ENCODE data around the gene MFN1.

MFN1 gene

GRCh38 chr3:179355996-179356395 is 8.5 kb downstream of the MFN1 start:
- peaks cover 74% of the 10 kb centered on the region for H3K36me3 ChIP-seq (ENCODE audit: control insufficient read depth, insufficient read depth, low read length)
- H3K9me3 ChIP-seq (ENCODE audit: control insufficient read depth, insufficient read depth, low read depth, low read length) = no peaks in the 10 kb centered on the region

GRCh38 chr3:179363332-179363731 is 15.8 kb downstream of the MFN1 start:
- Histone ChIP-seq H3K36me3 (ENCODE audit: control insufficient read depth, insufficient read depth, low read length) (peaks cover 60% of the 10 kb centered on the region), H3K4me1 (ENCODE audit: control insufficient read depth, insufficient read depth, low read length) (no peaks in the 10 kb centered on the region), H3K4me3 (ENCODE audit: low read depth, low read length) (no peak overlapping the region), H3K27me3 (ENCODE audit: control insufficient read depth, insufficient read depth, low read length) (no peaks in the 10 kb centered on the region), H3K27ac (ENCODE audit: low read depth, low read length) (no peak overlapping the region), H3K9ac (ENCODE audit: low read length) (no peak overlapping the region), H3K9me3 (ENCODE audit: control insufficient read depth, insufficient read depth, low read depth, low read length) (no peaks in the 10 kb centered on the region)

More at GRCh38 chr3:179355996-179356395, 8.5 kb downstream of the MFN1 start:
- H3K27me3 ChIP-seq (ENCODE audit: control insufficient read depth, insufficient read depth, low read length) = no peaks in the 10 kb centered on the region
- no peaks in the 10 kb centered on the region for H3K4me1 ChIP-seq (ENCODE audit: control insufficient read depth, insufficient read depth, low read length)
- H3K4me3 ChIP-seq (ENCODE audit: low read depth, low read length) = no peak overlapping the region
- no peak overlapping the region for H3K27ac ChIP-seq (ENCODE audit: low read depth, low read length)
- H3K9ac ChIP-seq (ENCODE audit: low read length) = no peak overlapping the region

GRCh38 chr3:179369621-179370020 is 22.1 kb downstream of the MFN1 start:
- Histone ChIP-seq H3K9me3 (ENCODE audit: control insufficient read depth, insufficient read depth, low read depth, low read length) (no peaks in the 10 kb centered on the region), H3K4me3 (ENCODE audit: low read depth, low read length) (no peak overlapping the region), H3K9ac (ENCODE audit: low read length) (no peak overlapping the region), H3K27me3 (ENCODE audit: control insufficient read depth, insufficient read depth, low read length) (no peaks in the 10 kb centered on the region), H3K4me1 (ENCODE audit: control insufficient read depth, insufficient read depth, low read length) (no peaks in the 10 kb centered on the region), H3K36me3 (ENCODE audit: control insufficient read depth, insufficient read depth, low read length) (peaks cover 36% of the 10 kb centered on the region), H3K27ac (ENCODE audit: low read depth, low read length) (no peak overlapping the region)

- Histone ChIP-seq H3K4me1 (ENCODE audit: control insufficient read depth, insufficient read depth, low read length) (no peaks in the 10 kb centered on the region), H3K36me3 (ENCODE audit: control insufficient read depth, insufficient read depth, low read length) (peaks cover 37% of the 10 kb centered on the region), H3K27ac (ENCODE audit: low read depth, low read length) (no peak overlapping the region), H3K9me3 (ENCODE audit: control insufficient read depth, insufficient read depth, low read depth, low read length) (no peaks in the 10 kb centered on the region), H3K4me3 (ENCODE audit: low read depth, low read length) (no peak overlapping the region), H3K9ac (ENCODE audit: low read length) (no peak overlapping the region), H3K27me3 (ENCODE audit: control insufficient read depth, insufficient read depth, low read length) (no peaks in the 10 kb centered on the region)
Measured at GRCh38 chr3:179373938-179374337, 26.4 kb downstream of the MFN1 start.

- Histone ChIP-seq H3K9me3 (ENCODE audit: control insufficient read depth, insufficient read depth, low read depth, low read length) (no peaks in the 10 kb centered on the region), H3K4me3 (ENCODE audit: low read depth, low read length) (no peak overlapping the region), H3K27ac (ENCODE audit: low read depth, low read length) (no peak overlapping the region), H3K4me1 (ENCODE audit: control insufficient read depth, insufficient read depth, low read length) (no peaks in the 10 kb centered on the region), H3K36me3 (ENCODE audit: control insufficient read depth, insufficient read depth, low read length) (peaks cover 39% of the 10 kb centered on the region), H3K27me3 (ENCODE audit: control insufficient read depth, insufficient read depth, low read length) (no peaks in the 10 kb centered on the region), H3K9ac (ENCODE audit: low read length) (no peak overlapping the region)
Measured at GRCh38 chr3:179375091-179375999, 27.8 kb downstream of the MFN1 start.

DNA sequence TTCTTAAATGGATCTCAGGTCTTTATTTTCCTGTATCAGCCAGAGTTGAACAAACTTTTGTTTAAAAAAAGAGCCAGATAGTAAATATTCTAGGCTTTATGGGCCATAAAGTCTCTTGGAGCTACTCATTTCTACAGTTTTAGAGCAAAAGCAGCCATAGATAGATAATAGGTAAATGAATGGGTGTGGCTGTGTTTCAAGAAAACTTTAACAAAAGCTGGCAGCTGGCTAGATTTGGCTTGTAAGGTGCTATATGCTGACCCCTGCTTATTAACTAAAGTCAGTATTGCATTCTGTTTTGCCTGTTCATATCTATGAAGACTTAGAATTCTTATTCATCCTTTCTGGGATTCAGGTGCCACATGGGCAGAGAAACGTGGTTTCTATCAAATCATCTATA is 29.0 kb downstream of the MFN1 start:
- Histone ChIP-seq H3K4me3 (ENCODE audit: low read depth, low read length) (no peak overlapping the region), H3K27ac (ENCODE audit: low read depth, low read length) (no peak overlapping the region), H3K9me3 (ENCODE audit: control insufficient read depth, insufficient read depth, low read depth, low read length) (no peaks in the 10 kb centered on the region), H3K9ac (ENCODE audit: low read length) (no peak overlapping the region), H3K27me3 (ENCODE audit: control insufficient read depth, insufficient read depth, low read length) (no peaks in the 10 kb centered on the region), H3K4me1 (ENCODE audit: control insufficient read depth, insufficient read depth, low read length) (no peaks in the 10 kb centered on the region), H3K36me3 (ENCODE audit: control insufficient read depth, insufficient read depth, low read length) (peaks cover 44% of the 10 kb centered on the region)

GRCh38 chr3:179391906-179392305 is 44.4 kb downstream of the MFN1 start:
- Histone ChIP-seq H3K4me3 (ENCODE audit: low read depth, low read length) (no peak overlapping the region), H3K9ac (ENCODE audit: low read length) (no peak overlapping the region), H3K9me3 (ENCODE audit: control insufficient read depth, insufficient read depth, low read depth, low read length) (no peaks in the 10 kb centered on the region), H3K4me1 (ENCODE audit: control insufficient read depth, insufficient read depth, low read length) (no peaks in the 10 kb centered on the region), H3K36me3 (ENCODE audit: control insufficient read depth, insufficient read depth, low read length) (peaks cover 51% of the 10 kb centered on the region), H3K27ac (ENCODE audit: low read depth, low read length) (no peak overlapping the region), H3K27me3 (ENCODE audit: control insufficient read depth, insufficient read depth, low read length) (no peaks in the 10 kb centered on the region)

GRCh38 chr3:179398574-179399231 is 51.2 kb downstream of the MFN1 start:
- Histone ChIP-seq H3K27ac (ENCODE audit: low read depth, low read length) (no peak overlapping the region), H3K27me3 (ENCODE audit: control insufficient read depth, insufficient read depth, low read length) (no peaks in the 10 kb centered on the region), H3K4me1 (ENCODE audit: control insufficient read depth, insufficient read depth, low read length) (peaks cover 7% of the 10 kb centered on the region), H3K36me3 (ENCODE audit: control insufficient read depth, insufficient read depth, low read length) (peaks cover 37% of the 10 kb centered on the region), H3K4me3 (ENCODE audit: low read depth, low read length) (no peak overlapping the region), H3K9me3 (ENCODE audit: control insufficient read depth, insufficient read depth, low read depth, low read length) (no peaks in the 10 kb centered on the region), H3K9ac (ENCODE audit: low read length) (no peak overlapping the region)

DNA sequence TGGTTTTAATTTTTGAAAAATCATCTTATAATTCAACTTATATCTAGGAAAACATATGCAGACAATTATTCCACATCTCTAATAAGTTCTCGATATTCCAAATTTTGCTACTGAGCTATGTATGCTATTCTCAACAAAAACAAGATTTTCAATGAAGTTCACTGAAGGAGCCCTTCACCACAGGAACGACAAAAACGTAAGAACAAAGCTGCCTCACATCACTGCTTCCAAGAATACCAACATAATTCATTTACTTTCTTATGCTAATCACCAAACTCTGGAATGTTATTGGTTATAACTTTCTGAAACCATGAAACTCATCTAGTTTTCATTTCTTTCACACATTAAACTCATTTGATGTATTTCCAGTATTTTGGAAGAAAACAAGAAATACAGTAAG is 54.1 kb downstream of the MFN1 start:
- H3K4me3 ChIP-seq (ENCODE audit: low read depth, low read length) = no peak overlapping the region
- H3K9ac ChIP-seq (ENCODE audit: low read length) = no peak overlapping the region
- peaks cover 28% of the 10 kb centered on the region for H3K36me3 ChIP-seq (ENCODE audit: control insufficient read depth, insufficient read depth, low read length)
- H3K9me3 ChIP-seq (ENCODE audit: control insufficient read depth, insufficient read depth, low read depth, low read length) = no peaks in the 10 kb centered on the region
- H3K27me3 ChIP-seq (ENCODE audit: control insufficient read depth, insufficient read depth, low read length) = no peaks in the 10 kb centered on the region
- H3K4me1 ChIP-seq (ENCODE audit: control insufficient read depth, insufficient read depth, low read length) = peaks cover 20% of the 10 kb centered on the region
- H3K27ac ChIP-seq (ENCODE audit: low read depth, low read length) = no peak overlapping the region

- Histone ChIP-seq H3K4me1 (ENCODE audit: control insufficient read depth, insufficient read depth, low read length) (peaks cover 20% of the 10 kb centered on the region), H3K36me3 (ENCODE audit: control insufficient read depth, insufficient read depth, low read length) (peaks cover 23% of the 10 kb centered on the region), H3K9ac (ENCODE audit: low read length) (no peak overlapping the region), H3K27me3 (ENCODE audit: control insufficient read depth, insufficient read depth, low read length) (no peaks in the 10 kb centered on the region), H3K27ac (ENCODE audit: low read depth, low read length) (no peak overlapping the region), H3K4me3 (ENCODE audit: low read depth, low read length) (no peak overlapping the region), H3K9me3 (ENCODE audit: control insufficient read depth, insufficient read depth, low read depth, low read length) (no peaks in the 10 kb centered on the region)
Measured at GRCh38 chr3:179402963-179403362, 55.5 kb downstream of the MFN1 start.

GRCh38 chr3:179404307-179404706 is 56.8 kb downstream of the MFN1 start:
- Histone ChIP-seq H3K36me3 (ENCODE audit: control insufficient read depth, insufficient read depth, low read length) (peaks cover 23% of the 10 kb centered on the region), H3K9ac (ENCODE audit: low read length) (no peak overlapping the region), H3K4me3 (ENCODE audit: low read depth, low read length) (no peak overlapping the region), H3K4me1 (ENCODE audit: control insufficient read depth, insufficient read depth, low read length) (peaks cover 20% of the 10 kb centered on the region), H3K27me3 (ENCODE audit: control insufficient read depth, insufficient read depth, low read length) (no peaks in the 10 kb centered on the region), H3K9me3 (ENCODE audit: control insufficient read depth, insufficient read depth, low read depth, low read length) (no peaks in the 10 kb centered on the region), H3K27ac (ENCODE audit: low read depth, low read length) (no peak overlapping the region; the same call in 1 of the 2 replicates)

Data from HUES6 (cell line).